Glutamatergic neuron (in vitro differentiated cells): ENCODE results near the gene RAB23. TPM values are rescaled to one million over a fixed set of nuclear protein-coding genes. Genes with fewer than 3 reads are reported as not detected.

Experiments used
- DNase-seq: peaks from one replicate; pipeline ENCODE4 v3.0.0; 2022
- H3K27ac Mint-ChIP-seq: one replicate; pipeline ENCODE4 v1.8.0; 2020; ENCODE audit warnings: mild to moderate bottlenecking, mixed read lengths, inconsistent platforms; ENCODE audit not compliant: unreplicated experiment
- H3K27me3 Mint-ChIP-seq: one replicate; pipeline ENCODE4 v1.8.0; 2020; ENCODE audit warnings: mild to moderate bottlenecking, moderate library complexity, mixed read lengths, inconsistent platforms; ENCODE audit not compliant: unreplicated experiment
- H3K36me3 Mint-ChIP-seq: one replicate; pipeline ENCODE4 v1.8.0; 2020; ENCODE audit warnings: mild to moderate bottlenecking, mixed read lengths, inconsistent platforms; ENCODE audit not compliant: unreplicated experiment
- H3K4me1 Mint-ChIP-seq: one replicate; pipeline ENCODE4 v1.8.0; 2020; ENCODE audit warnings: mild to moderate bottlenecking, low read depth, mixed read lengths, inconsistent platforms; ENCODE audit not compliant: unreplicated experiment
- H3K4me3 Mint-ChIP-seq: one replicate; pipeline ENCODE4 v1.8.0; 2020; ENCODE audit warnings: mild to moderate bottlenecking, mixed read lengths, inconsistent platforms; ENCODE audit not compliant: unreplicated experiment
- H3K9me3 Mint-ChIP-seq: one replicate; pipeline ENCODE4 v1.8.0; 2020; ENCODE audit warnings: mild to moderate bottlenecking, moderate library complexity, mixed read lengths, inconsistent platforms; ENCODE audit not compliant: unreplicated experiment
- total RNA-seq: library from RNA; stranded (reverse); fragmentation: NEBNext Ultra II Directional; extraction: Animal tissue kit (Norgen Biotek cat#: 25700); gene quantifications from one replicate; pipeline ENCODE4 v1.2.1, GENCODE V29; 2021; ENCODE audit not compliant: unreplicated experiment
- TF ChIP-seq, protein P1 (sequence below): fragments of 200-600 bp; sonication (generic); IDR thresholded peaks from one replicate; pipeline ENCODE4 v1.5.0; 2021; ENCODE audit not compliant: partially characterized antibody, unreplicated experiment

RAB23 gene
- total RNA-seq, 1 donor from 2014 or later = 4.0 TPM

DNA sequence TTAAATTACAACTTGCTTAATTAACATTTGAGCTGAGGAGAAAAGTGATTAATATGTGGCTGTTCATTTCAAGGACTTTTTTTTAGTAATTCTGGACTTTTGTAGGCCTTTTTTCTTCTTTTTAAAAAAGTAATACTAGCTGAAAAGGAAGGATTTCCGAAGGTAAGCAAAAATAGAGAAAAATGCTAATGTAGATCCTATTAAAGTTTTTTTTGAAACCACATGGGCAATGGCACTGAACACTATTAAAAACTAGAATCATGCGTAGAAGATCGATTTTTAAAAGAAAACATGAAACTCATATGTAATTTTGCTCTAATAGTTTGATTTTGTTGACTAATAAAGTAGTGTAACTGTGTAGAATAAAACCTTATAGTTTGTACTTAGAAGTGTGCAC, 47.6 kb downstream of the RAB23 start:
- H3K27ac Mint-ChIP-seq = no peak overlapping the region
- TF ChIP-seq, protein P1, sequence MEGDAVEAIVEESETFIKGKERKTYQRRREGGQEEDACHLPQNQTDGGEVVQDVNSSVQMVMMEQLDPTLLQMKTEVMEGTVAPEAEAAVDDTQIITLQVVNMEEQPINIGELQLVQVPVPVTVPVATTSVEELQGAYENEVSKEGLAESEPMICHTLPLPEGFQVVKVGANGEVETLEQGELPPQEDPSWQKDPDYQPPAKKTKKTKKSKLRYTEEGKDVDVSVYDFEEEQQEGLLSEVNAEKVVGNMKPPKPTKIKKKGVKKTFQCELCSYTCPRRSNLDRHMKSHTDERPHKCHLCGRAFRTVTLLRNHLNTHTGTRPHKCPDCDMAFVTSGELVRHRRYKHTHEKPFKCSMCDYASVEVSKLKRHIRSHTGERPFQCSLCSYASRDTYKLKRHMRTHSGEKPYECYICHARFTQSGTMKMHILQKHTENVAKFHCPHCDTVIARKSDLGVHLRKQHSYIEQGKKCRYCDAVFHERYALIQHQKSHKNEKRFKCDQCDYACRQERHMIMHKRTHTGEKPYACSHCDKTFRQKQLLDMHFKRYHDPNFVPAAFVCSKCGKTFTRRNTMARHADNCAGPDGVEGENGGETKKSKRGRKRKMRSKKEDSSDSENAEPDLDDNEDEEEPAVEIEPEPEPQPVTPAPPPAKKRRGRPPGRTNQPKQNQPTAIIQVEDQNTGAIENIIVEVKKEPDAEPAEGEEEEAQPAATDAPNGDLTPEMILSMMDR = no peak
- no peak overlapping the region for H3K4me3 Mint-ChIP-seq
- no peak for DNase-seq
- H3K9me3 Mint-ChIP-seq = peaks cover 2% of the 10 kb centered on the region
- H3K36me3 Mint-ChIP-seq = no peaks in the 10 kb centered on the region
- H3K4me1 Mint-ChIP-seq = no peaks in the 10 kb centered on the region
- H3K27me3 Mint-ChIP-seq = no peaks in the 10 kb centered on the region

DNA sequence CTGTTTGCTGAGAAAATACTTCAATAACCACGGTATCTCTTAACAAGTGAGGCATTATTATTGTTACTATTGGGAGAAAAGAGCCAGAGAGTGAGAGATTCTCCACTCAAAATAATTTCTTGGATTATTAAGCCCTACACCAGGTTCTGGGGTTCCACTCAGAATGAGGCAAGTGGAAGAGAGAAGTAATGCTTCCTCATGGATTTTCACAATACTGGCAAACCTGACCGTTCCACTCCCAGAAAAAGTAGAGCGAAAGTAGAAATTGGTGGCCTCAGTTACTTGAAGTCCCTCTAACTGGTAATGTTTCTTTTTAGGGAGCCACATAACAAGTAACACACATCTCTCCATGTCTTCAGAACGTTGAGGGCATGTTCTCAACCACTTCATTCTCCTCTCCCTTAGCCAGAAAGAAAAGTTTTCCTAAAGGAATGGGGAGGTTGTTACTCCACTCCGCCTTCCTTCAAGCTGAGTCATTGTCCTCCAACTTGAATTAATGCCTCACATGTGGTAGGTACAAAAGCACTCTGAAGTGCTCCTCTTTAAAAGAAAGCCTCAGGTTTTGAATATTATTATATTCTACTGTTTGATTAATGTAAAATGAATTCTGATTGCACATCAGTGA, 48.1 kb downstream of the RAB23 start:
- H3K36me3 Mint-ChIP-seq = no peaks in the 10 kb centered on the region
- H3K4me1 Mint-ChIP-seq = no peaks in the 10 kb centered on the region
- no peaks in the 10 kb centered on the region for H3K27me3 Mint-ChIP-seq
- peaks cover 2% of the 10 kb centered on the region for H3K9me3 Mint-ChIP-seq
- no peak overlapping the region for H3K4me3 Mint-ChIP-seq
- TF ChIP-seq, protein P1 = no peak
- no peak for DNase-seq
- H3K27ac Mint-ChIP-seq = no peak overlapping the region

DNA sequence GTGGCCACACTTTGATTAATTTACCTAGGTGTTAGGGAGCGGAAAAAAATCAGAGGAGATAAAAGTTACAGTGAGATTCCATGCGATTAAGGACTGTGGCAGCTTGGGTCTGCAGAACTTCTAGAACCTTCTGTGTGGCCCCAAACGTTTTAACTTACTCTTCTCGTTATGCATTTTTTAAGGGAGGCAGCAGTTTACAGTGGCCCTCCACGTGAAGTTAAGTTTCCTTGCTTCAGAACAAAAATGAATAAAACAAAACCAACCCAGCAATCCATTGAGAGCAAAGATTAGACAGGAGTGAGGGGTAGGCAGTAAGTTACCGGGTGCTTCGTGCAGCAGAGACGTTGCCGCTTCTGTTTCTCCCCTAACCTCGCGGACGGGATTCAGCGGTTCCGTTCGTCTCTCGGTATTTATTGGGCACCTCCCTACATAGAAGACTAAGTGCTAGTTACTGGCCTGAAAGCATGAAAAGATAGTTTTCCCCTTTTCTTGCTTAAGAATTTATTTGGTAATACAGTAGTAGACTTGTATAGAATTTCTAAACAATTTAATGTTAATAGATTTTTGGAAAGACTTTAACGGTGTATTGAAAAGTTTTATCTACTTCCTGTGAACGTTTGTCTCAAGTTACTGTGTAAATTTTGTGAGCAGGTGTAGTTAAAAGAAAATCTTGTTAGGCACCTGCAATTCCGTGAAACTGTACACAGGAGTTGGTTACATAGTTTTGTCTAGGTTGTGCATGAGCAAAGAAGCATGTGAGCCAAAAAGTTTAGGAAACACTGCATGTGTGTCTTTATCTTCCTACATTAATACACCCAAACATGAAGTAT, 48.8 kb downstream of the RAB23 start:
- no peak for DNase-seq
- Mint-ChIP-seq H3K4me1 (no peaks in the 10 kb centered on the region), H3K36me3 (no peaks in the 10 kb centered on the region), H3K27ac (peak overlapping the region; percentile 50), H3K9me3 (peaks cover 2% of the 10 kb centered on the region), H3K4me3 (peak overlapping the region; percentile 96), H3K27me3 (no peaks in the 10 kb centered on the region)
- TF ChIP-seq, protein P1 = no peak

DNA sequence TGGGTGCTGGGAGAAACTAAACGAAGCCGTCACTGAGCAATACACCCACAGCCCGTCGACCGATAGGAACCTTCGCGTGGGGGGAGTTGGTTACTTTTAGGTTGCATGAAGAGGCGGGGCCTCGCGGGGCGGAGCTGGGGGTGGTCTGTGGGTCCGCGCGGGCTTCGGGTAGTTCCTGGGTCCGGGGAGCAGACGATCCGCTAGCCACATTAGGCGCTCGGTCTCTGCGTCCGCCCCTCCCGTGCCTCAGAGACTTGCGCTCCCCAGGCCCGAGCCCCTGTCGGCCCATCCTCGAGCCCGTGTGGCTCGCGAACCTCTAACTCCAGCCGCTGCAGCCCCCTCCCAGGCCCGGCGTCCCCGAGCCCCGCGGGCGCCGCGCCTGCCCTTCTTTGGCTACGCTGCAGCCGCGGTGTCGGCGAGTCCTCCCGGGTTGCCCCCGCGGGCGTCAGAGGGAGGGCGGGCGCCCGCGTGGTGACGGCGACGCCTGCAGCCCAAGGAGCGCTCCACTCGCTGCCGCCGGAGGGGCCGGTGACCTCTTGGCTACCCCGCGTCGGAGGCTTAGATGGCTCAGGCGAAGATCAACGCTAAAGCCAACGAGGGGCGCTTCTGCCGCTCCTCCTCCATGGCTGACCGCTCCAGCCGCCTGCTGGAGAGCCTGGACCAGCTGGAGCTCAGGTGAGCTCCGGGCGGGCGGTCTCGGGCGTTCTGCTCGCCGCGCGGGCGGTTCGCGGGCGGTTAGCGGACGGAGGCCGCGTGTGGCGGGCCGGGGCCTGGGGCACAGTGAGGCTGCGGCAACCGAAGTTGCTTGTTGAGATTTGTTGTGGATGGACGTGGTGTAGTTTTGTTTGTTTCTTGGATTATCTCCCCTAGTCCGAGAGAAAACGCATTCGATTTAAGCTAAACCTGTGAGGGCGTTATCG, 49.7 kb downstream of the RAB23 start, which contains the start of gene BAG2:
TSS of gene BAG2 (plus strand) at position 191 of the 920 bp plus-strand sequence. CDS start at position 563, 372 bp downstream.
- H3K4me1 Mint-ChIP-seq = no peaks in the 10 kb centered on the region
- H3K4me3 Mint-ChIP-seq = peak within 1 kb of the TSS; percentile 96
- H3K27me3 Mint-ChIP-seq = no peaks in the 10 kb centered on the region
- peaks cover 2% of the 10 kb centered on the region for H3K9me3 Mint-ChIP-seq
- no peaks in the 10 kb centered on the region for H3K36me3 Mint-ChIP-seq
- peak within 1 kb of the TSS; percentile 78 for H3K27ac Mint-ChIP-seq
- peak; percentile 93 for DNase-seq
- TF ChIP-seq, protein P1 = peak; percentile 8
